ENCODE results near the gene HBB.

The HBB gene

DNA sequence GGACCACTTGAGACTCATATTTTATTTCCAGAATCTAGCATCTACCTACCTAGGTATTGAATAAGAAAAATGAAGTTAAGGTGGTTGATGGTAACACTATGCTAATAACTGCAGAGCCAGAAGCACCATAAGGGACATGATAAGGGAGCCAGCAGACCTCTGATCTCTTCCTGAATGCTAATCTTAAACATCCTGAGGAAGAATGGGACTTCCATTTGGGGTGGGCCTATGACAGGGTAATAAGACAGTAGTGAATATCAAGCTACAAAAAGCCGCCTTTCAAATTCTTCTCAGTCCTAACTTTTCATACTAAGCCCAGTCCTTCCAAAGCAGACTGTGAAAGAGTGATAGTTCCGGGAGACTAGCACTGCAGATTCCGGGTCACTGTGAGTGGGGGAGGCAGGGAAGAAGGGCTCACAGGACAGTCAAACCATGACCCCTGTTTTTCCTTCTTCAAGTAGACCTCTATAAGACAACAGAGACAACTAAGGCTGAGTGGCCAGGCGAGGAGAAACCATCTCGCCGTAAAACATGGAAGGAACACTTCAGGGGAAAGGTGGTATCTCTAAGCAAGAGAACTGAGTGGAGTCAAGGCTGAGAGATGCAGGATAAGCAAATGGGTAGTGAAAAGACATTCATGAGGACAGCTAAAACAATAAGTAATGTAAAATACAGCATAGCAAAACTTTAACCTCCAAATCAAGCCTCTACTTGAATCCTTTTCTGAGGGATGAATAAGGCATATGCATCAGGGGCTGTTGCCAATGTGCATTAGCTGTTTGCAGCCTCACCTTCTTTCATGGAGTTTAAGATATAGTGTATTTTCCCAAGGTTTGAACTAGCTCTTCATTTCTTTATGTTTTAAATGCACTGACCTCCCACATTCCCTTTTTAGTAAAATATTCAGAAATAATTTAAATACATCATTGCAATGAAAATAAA is 2.1 kb downstream of the HBB start:
- no peak for DNase-seq

DNA sequence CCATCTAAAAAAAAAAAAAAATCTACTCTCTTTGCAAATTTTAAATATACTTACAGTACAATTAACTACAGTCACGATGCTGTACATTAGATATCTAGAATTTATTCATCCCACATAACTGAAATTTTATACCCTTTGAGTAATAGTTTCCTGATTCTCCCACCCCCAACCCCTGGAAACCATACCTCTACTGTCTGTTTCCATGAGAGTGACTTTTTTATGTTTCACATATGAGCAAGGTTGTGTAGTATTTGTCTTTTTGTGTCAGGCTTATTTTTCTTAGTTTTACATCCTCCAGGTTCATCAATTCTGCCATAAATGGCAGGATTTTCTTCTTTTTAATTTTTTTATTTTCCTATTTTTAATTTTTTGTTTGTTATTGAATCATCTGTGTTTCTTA is 3.2 kb downstream of the HBB start:
- no peak for DNase-seq

DNA sequence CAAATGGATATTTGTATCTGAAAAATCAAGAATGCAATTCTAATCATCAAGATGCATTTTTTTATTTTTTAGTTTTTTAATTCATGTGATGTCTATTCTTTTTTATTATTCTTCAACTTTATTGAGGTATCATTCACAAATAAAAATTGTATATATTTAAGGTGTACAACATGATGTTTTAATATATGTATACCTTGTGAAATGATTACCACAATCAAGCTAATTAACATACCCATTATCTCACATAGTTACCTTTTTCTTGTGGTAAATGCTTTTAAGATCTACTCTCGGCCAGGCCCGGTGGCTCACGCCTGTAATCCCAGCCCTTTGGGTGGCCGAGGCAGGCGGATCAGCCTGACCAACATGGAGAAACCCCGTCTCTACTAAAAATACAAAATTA is 3.7 kb downstream of the HBB start:
- DNase-seq, result no peak

DNA sequence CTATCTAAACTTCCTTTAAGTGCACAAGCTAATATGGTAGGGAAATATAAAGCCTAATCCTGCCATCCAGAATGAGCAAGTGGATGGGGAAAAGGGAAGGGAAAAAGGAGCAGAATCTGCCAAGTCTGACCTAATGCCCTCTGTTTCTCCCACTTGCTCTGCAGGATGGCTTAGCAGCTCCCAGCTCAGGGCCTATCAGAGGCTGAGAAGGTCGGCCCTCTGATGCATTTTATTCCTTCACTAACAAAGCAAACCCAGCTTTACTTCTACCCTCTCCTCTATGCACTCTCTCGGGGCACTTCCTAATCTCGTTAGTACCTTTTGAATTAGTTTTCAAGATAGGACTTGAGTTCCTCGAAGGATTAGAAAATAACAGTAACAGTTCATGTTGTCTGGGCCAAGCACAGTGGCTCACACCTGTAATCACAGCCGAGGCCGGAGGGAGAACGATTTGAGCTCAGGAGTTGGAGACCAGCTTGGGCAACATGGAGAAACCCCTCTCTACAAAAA is 16.4 kb downstream of the HBB start:
- DNase-seq, result no peak

DNA sequence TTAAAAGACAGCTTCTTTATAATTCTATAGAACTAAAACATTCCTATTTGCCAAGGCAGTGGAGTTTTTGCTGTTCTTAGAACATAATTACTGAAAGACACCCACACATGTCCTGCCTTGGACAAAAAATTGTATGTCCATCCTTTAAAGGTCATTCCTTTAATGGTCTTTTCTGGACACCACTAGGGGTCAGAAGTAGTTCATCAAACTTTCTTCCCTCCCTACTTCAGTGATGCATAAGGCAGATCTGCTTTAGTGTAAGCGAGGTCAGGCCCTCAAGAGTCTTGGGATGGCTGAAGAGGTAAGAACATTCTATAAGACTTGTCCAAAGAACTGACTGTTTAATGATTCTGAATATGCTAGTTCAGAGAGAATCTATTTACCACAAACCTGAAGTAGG is 22.1 kb downstream of the HBB start:
- DNase-seq, result peak; percentile 26

DNA sequence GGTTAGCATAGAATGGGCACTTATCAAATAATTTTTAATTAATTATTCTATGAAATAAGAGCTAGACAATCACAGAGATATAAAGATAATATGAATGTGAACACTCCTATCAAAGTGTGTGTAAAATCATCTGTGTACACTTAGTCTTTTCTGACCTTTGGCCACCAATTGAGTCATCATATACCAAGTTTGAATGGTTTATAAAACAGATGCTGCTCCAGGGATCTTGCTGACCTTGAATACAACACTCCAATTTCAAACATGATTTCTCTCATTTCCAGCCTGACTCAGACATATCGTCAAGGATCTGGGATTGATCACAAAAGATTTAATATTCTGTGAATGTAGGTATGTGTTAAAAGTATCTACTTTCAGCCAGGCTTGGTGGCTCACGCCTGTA is 23.5 kb downstream of the HBB start:
- no peak for DNase-seq

DNA sequence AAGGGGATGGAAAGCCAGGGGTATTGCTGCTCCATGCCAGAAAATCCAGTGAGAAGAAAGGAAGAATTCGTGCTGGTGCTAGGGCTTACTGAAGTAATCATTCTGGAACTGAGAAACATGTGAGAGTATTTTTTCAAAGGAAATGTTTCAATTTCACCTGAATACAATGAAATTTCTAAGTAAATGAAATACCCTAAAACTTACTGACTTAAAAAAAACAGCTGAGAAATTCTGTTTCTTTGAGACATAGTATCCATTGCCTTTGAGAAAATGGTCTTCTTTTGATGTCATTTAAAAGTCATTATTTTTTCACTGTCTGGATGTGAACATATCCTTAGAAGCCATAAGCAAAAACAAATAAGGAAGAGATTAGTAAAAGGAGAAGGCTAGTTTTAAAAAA is 26.3 kb downstream of the HBB start, which contains the start of gene OR51V1:
Gene OR51V1, minus strand, starts transcription at position 101 of the 400 bp plus-strand sequence. Its CDS starts 0 bp downstream, at position 101.
- DNase-seq, result no peak

DNA sequence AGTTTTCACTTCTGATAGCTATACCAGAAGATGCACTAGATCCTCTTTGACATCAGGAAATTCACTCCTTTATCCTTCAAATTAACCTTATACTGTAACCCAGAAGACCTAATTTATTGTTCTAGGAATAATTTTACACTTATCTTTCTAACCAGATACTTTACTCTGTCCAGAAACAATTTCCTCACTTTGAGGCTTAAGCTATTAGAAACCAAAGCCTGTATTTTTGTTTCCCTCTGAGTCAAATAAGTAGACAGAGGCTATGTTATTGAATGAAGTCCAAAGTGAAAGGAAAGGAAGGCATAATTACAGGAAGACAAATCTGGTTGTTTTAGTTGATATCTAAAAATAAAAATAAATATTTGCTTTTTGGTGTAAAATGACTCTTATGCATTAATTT is 28.6 kb downstream of the HBB start:
- DNase-seq, result no peak

DNA sequence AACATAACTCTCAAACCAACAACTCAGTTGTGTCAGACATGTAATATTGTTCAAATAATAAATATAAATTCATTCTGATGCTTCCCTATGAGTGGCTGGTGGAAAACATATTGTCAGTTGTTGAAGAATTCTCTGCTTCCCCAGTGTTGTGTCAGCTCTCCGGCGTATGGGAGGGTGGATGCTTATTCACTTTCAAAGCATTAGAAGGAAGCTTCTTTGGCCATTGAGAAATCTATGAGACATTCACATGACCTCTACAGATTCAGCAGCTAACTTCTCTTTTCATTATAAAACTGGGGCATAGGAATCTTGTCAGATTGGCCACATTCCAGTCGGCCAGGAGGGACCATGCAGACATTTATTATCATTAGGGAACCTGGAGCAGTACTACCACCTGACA is 29.3 kb downstream of the HBB start:
- peak; percentile 33 for DNase-seq

DNA sequence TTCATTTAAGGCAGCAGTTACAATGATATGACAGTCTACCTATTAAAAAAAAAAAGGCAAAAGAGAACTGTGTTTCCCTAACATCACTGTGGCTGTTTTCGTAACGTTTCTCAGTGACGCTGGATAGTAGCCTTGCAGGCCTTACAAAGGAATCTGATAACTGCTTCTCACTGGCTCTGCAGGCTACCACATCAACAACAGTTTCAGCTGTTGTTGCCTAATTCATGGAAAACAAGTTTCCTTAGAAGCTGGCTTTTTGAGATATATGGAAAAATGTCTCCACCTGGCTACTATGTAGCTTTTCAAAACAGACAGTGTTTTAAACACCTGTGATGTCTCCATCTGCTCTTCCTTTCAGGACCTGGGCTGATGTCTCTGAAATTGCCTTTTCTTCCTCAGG is 30.1 kb downstream of the HBB start:
- DNase-seq, result no peak

DNA sequence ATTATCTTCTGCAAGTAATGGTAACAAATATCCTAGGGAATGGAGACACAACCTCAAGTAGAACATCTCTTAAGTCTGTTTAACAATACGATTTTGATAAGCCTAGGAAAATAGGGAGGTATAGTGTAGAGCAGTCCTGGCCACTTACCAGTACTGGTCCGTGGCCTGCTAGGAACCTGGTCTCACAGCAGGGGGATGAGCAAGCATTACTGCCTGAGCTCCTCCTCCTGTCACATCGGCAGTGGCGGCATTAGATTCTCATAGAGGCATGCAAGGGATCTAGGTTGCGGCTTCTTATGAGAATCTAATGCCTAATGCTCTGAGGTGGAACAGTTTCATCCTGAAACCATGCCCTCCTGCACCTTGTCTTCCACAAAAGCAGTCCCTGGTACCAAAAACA is 30.8 kb downstream of the HBB start:
- DNase-seq, result no peak

DNA sequence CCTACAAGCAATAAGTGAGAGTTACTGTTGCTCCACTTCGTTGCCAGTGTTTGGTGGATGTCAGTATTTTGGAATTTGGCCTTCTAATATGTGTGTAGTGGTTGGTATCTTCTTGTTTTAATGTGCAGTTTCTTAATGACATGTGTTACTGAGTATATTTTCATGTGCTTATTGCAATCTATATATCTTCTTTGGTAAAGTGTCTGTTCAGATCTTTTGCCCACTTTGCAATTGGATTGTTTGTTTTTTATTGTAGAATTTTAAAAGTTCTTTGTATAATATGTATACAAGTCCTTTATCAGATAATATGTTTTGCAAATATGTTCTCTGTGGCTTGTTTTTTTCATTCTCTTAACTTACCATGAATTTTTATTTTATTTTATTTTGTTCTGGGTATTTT is 34.1 kb downstream of the HBB start:
- DNase-seq, result no peak

DNA sequence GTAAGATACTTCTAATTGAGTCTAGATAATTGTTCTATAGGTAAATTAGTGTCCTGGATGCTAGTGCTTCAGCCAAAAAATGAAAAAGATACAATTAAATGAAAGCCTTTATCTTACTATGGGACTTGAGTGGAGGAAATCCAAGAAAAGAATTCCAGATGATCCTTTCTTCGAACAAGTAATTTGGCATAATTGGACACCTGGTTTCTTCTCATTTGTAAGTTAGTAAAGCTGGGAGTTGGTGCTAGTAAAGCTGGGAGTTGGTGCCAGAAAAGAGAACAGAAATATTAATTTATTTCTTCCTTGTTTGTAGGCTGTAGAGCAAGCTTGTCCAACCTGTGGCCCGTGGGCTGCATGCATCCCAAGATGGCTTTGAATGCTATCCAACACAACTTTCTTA is 38.7 kb downstream of the HBB start:
- no peak for DNase-seq

DNA sequence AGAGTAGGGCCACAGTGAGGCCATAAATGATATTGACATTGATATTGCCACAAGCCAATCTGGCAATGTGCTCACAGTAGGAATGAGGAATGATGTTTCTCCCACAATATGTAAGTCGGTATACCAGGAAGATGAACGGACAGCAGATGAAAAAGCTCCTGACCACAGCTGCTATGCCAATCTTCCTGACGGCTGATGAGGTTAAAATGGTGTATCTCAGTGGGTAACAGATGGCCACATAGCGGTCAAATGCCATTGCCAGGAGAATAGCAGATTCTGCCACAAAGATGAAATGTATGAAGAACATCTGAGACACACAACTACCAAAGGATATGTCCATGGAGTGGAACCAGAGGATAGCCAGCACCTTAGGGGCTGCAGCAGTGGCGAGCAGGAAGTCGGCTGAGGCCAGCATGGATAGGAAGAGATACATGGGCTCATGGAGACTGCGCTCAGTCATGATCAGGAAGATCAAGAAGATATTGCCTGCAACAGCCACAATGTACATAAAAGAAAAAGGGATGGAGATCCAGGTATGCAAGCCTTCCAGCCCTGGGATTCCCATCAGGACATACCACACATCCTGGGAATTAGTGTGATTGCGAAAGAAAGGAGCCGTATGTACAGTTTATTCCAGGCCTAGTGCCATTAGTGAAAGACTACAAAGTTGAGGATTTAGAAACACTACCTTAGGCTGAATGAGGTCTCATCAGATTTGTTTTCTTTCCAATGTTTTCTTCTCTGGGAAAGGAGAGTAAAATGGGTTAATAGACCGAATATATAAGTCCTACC is 48.6 kb downstream of the HBB start:
- DNase-seq, result no peak

Measured in MV-4-11 (cell line).